Measurements from ENCODE around the gene INCENP. TPM values are rescaled to one million over a fixed set of nuclear protein-coding genes. Genes with fewer than 3 reads are reported as not detected.

The INCENP gene
- total RNA-seq, 3 donors from 2014 or later (not counting 1 experiment from before 2014, with no cell fraction given): 24.4 to 47.6 (median 27.3) TPM

DNA sequence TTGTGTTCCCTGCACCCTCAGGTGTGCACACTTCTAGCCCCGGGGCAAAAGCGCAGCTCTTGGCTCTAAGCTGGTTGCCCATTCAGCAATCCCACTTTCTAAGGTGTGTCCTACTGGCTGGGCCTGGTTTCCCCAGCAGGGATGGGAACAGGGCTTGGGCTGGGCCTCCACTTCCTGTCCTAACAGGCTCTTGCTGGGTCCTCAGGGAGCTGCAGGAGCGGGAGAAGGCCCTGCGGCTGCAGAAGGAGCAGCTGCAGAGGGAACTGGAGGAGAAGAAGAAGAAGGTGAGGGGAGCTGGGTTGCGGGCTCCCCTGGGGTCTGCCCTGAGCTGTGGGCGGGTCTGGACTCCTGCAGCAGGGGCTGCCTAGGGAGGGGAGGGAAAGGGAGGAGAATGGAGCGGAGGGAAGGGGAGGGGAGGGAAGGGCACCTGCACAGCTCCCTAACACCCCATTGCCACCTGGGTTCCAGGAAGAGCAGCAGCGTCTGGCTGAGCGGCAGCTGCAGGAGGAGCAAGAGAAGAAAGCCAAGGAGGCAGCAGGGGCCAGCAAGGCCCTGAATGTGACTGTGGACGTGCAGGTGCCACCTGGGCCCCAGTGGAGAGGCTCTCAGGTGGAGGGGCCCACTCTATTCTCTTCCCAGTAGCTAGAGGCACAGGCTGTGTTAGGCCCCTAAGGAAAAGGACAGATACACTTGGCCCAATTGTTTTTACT, 24.6 kb downstream of the INCENP start:
- H3K36me3 Mint-ChIP-seq: peaks cover 6% of the 10 kb centered on the region

DNA sequence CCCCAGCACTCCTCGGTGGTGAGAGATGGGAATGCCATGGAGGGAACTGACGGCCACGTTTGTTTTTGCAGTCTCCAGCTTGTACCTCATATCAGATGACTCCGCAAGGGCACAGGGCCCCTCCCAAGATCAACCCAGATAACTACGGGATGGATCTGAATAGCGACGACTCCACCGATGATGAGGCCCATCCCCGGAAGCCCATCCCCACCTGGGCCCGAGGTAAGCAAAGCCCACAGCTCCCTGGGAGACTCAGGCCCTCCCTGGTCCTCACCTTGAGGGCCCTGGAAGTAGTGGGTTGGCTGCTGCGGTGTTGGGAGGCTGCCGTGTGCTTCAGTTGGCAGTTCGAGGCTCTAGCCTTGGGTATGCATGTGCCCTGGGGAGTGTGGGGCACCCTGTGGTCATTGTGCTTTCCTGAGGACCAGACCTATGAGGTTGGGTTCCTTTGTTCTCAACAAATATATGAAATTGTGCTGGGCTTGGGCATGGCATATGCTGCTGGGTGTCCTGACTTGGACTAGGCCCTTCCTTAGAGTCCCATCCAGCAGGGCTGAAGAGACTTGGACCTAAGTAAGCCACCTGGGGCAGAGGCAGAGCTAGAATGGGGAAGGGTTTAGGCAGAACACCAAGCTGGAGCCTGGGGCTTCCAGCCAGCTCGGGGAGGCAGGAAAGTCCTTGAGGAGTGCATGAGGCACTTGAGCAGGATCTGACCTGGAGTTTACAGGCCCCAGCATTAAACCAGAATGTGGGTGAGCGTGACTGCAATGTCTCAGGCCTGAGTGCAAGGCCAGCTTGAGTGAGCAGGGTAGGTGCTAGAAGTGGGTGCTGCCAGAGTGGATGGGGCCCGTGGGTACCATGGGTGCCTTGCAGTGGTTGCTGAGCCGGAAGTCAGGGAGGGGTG, 26.4 kb downstream of the INCENP start:
- no peaks in the 10 kb centered on the region for H3K9me3 ChIP-seq (ENCODE audit: control insufficient read depth, insufficient read depth, low read length)
- no peaks in the 10 kb centered on the region for H3K4me1 ChIP-seq (ENCODE audit: control insufficient read depth, insufficient read depth, low read length)
- no peaks in the 10 kb centered on the region for H3K27me3 ChIP-seq (ENCODE audit: control insufficient read depth, insufficient read depth, low read length)
- no peak overlapping the region for H3K27ac Mint-ChIP-seq
- H3K36me3 Mint-ChIP-seq: peaks cover 6% of the 10 kb centered on the region
- no peak overlapping the region for H3K4me3 ChIP-seq (ENCODE audit: low read length)
- intact Hi-C loops (cut with micrococcal nuclease): no loop called here
- ATAC-seq (no peak), DNase-seq (no peak)
- no peak for TF ChIP-seq CTCF (IDR thresholded peaks at IDR 0.05)
- peaks cover 63% of the 10 kb centered on the region for H3K36me3 ChIP-seq (ENCODE audit: control insufficient read depth, insufficient read depth, low read length)
- no peak overlapping the region for H3K4me3 Mint-ChIP-seq
- no peaks in the 10 kb centered on the region for H3K27me3 Mint-ChIP-seq (ENCODE audit: low read depth in 2 of 2)
- H3K4me1 Mint-ChIP-seq: peaks cover 0 to 4% of the 10 kb centered on the region in 2 donors
- no peaks in the 10 kb centered on the region for H3K9me3 Mint-ChIP-seq
- WGBS (ENCODE audit: insufficient coverage): 96% methylated on average over 17 of the region's 17 CpGs
- no peak overlapping the region for H3K27ac ChIP-seq (ENCODE audit: low read length)

More for the DNA sequence above, 24.6 kb downstream of the INCENP start:
- WGBS (ENCODE audit: insufficient coverage): 96% methylated on average over 9 of the region's 10 CpGs
- Histone ChIP-seq H3K4me1 (ENCODE audit: control insufficient read depth, insufficient read depth, low read length) (no peaks in the 10 kb centered on the region), H3K27me3 (ENCODE audit: control insufficient read depth, insufficient read depth, low read length) (no peaks in the 10 kb centered on the region), H3K9me3 (ENCODE audit: control insufficient read depth, insufficient read depth, low read length) (no peaks in the 10 kb centered on the region), H3K4me3 (ENCODE audit: low read length) (no peak overlapping the region), H3K36me3 (ENCODE audit: control insufficient read depth, insufficient read depth, low read length) (peaks cover 72% of the 10 kb centered on the region), H3K27ac (ENCODE audit: low read length) (no peak overlapping the region)
- intact Hi-C loops (cut with micrococcal nuclease): no loop called here
- no peak for DNase-seq
- ATAC-seq: no peak
- H3K4me1 Mint-ChIP-seq: peaks cover 0 to 4% of the 10 kb centered on the region in 2 donors
- no peak overlapping the region for H3K27ac Mint-ChIP-seq
- H3K27me3 Mint-ChIP-seq (ENCODE audit: low read depth in 2 of 2): no peaks in the 10 kb centered on the region
- no peak overlapping the region for H3K4me3 Mint-ChIP-seq
- no peaks in the 10 kb centered on the region for H3K9me3 Mint-ChIP-seq
- no peak for TF ChIP-seq CTCF (IDR thresholded peaks at IDR 0.05)

DNA sequence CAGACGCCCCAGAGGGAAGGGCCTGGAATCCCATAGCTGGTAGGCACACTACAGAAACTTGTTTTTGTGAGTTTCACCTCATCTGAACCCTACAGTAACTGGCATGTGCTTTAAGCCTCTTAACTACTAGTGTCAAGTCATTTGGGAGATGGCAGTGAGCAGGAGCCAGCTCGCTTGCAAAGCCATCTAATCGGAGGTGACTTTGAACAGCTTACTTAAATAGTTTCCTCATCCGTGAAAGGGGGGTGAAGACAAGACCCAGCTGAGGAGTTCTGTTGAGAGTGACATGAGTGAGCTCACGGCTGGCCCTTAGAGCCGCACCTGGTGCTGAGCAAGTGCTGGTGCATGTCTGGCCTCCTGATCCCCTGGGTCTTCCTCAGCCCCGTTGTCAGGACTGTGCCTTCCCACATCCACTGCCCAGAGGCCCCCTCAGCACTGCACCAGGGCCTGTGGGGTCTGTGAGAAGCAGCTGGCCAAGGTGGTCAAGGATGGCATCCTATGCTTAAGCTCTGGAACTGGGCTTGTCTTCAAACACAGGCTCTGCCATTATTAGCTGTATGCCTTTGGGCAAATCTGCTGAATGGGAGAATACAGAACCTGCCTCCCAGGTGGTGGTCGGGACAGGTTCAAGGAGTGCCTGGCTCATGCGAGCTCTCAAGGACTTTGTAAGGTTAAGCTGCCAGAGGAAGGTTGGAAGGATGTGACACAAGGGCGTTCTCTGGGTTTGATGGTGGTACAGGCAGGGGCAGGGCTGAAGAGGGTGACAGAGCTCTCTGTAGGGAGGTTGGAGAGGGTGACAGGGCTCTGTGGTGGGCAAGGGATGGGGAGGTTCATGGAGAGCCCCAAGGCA, 27.3 kb downstream of the INCENP start:
- no peak for TF ChIP-seq CTCF (IDR thresholded peaks at IDR 0.05)
- Histone ChIP-seq H3K27ac (ENCODE audit: low read length) (no peak overlapping the region), H3K36me3 (ENCODE audit: control insufficient read depth, insufficient read depth, low read length) (peaks cover 56% of the 10 kb centered on the region), H3K4me1 (ENCODE audit: control insufficient read depth, insufficient read depth, low read length) (no peaks in the 10 kb centered on the region), H3K4me3 (ENCODE audit: low read length) (no peak overlapping the region), H3K9me3 (ENCODE audit: control insufficient read depth, insufficient read depth, low read length) (no peaks in the 10 kb centered on the region), H3K27me3 (ENCODE audit: control insufficient read depth, insufficient read depth, low read length) (no peaks in the 10 kb centered on the region)
- ATAC-seq: no peak
- Mint-ChIP-seq H3K27me3 (ENCODE audit: low read depth in 2 of 2) (no peaks in the 10 kb centered on the region), H3K36me3 (peaks cover 6% of the 10 kb centered on the region), H3K9me3 (no peaks in the 10 kb centered on the region), H3K27ac (no peak overlapping the region), H3K4me1 (peaks cover 0 to 4% of the 10 kb centered on the region in 2 donors), H3K4me3 (no peak overlapping the region)
- no peak for DNase-seq
- 97% methylated on average over 10 of the region's 10 CpGs for WGBS (ENCODE audit: insufficient coverage)
- intact Hi-C loops (cut with micrococcal nuclease): no loop called here

Measured in natural killer cell (primary cell).